Effector memory CD4-positive, alpha-beta T cell (primary cell): ENCODE measurements around the gene OR2A5.
"Not testable (repeated sequence)": the region's sequence is repeated elsewhere in the genome, so short reads cannot be mapped to it uniquely, and the experiment has no call there.

Source experiments
- DNase-seq, 3 donors: peaks; one replicate each; pipeline ENCODE4 v3.0.0-alpha.2; 2020
- H3K27ac ChIP-seq: 2 replicates; pipeline ENCODE4 v1.7.0; 2013; ENCODE audit warnings: mild to moderate bottlenecking, low read length, moderate library complexity; ENCODE audit not compliant: insufficient read depth, poor library complexity, severe bottlenecking
- H3K27me3 ChIP-seq: replicated peaks from 2 replicates; pipeline ENCODE4 v1.7.0; 2013; ENCODE audit warnings: mild to moderate bottlenecking, low read length; ENCODE audit not compliant: insufficient read depth, control insufficient read depth, poor library complexity, severe bottlenecking
- H3K36me3 ChIP-seq: 2 replicates; pipeline ENCODE4 v1.7.0; 2013; ENCODE audit warnings: mild to moderate bottlenecking, low read length, moderate library complexity; ENCODE audit not compliant: control insufficient read depth, insufficient read depth
- H3K4me1 ChIP-seq: 2 replicates; pipeline ENCODE4 v1.7.0; 2013; ENCODE audit warnings: low read length, mild to moderate bottlenecking; ENCODE audit not compliant: control insufficient read depth, insufficient read depth, poor library complexity, severe bottlenecking
- H3K4me3 ChIP-seq: 2 replicates; pipeline ENCODE4 v1.7.0; 2013; ENCODE audit warnings: low read length, low read depth, mild to moderate bottlenecking; ENCODE audit not compliant: insufficient read depth, poor library complexity, severe bottlenecking
- H3K9me3 ChIP-seq: 2 replicates; pipeline ENCODE4 v1.7.0; 2013; ENCODE audit warnings: mild to moderate bottlenecking, low read length, moderate library complexity; ENCODE audit not compliant: control insufficient read depth
- total RNA-seq, 3 donors: gene quantifications; one replicate each; lab custom pipeline; 2026; lab: John Stamatoyannopoulos, UW

OR2A5 gene
- total RNA-seq = 0 reads per million in 3 donors

- Histone ChIP-seq H3K27me3 (no peaks in the 10 kb centered on the region), H3K36me3 (no peaks in the 10 kb centered on the region), H3K9me3 (no peaks in the 10 kb centered on the region), H3K4me3 (no peak within 1 kb of the TSS), H3K27ac (no peak within 1 kb of the TSS), H3K4me1 (no peaks in the 10 kb centered on the region)
- no peak for DNase-seq
These were observed at the start of gene OR2A5 for GRCh38 chr7:144048648-144049047. Gene OR2A5, plus strand, starts transcription at chr7:144048948. Its CDS starts 1,454 bp downstream, at chr7:144050402.

- Histone ChIP-seq H3K36me3 (no peaks in the 10 kb centered on the region), H3K27me3 (no peaks in the 10 kb centered on the region), H3K4me1 (no peaks in the 10 kb centered on the region), H3K27ac (no peak within 1 kb of the TSS), H3K9me3 (no peaks in the 10 kb centered on the region), H3K4me3 (no peak within 1 kb of the TSS)
- DNase-seq = no peak
These were observed 48.7 kb upstream of the OR2A5 start, which contains the start of gene OR6B1 for GRCh38 chr7:144000020-144000419. Gene OR6B1, plus strand, starts transcription at chr7:144000320. Its CDS starts 3,677 bp downstream, at chr7:144003997.

GRCh38 chr7:144001543-144001942 lies 47.2 kb upstream of the OR2A5 start:
- Histone ChIP-seq H3K4me1 (no peaks in the 10 kb centered on the region), H3K27me3 (no peaks in the 10 kb centered on the region), H3K36me3 (no peaks in the 10 kb centered on the region), H3K9me3 (no peaks in the 10 kb centered on the region), H3K4me3 (no peak overlapping the region), H3K27ac (no peak overlapping the region)
- DNase-seq = no peak

GRCh38 chr7:144004703-144005102 lies 44.0 kb upstream of the OR2A5 start:
- no peaks in the 10 kb centered on the region for H3K4me1 ChIP-seq
- H3K27me3 ChIP-seq = no peaks in the 10 kb centered on the region
- no peak for DNase-seq
- H3K36me3 ChIP-seq = no peaks in the 10 kb centered on the region
- H3K27ac ChIP-seq = no peak overlapping the region
- H3K9me3 ChIP-seq = no peaks in the 10 kb centered on the region
- H3K4me3 ChIP-seq = no peak overlapping the region

GRCh38 chr7:144006029-144006691 lies 42.6 kb upstream of the OR2A5 start:
- H3K4me3 ChIP-seq = no peak overlapping the region
- no peaks in the 10 kb centered on the region for H3K9me3 ChIP-seq
- no peaks in the 10 kb centered on the region for H3K36me3 ChIP-seq
- H3K27ac ChIP-seq = no peak overlapping the region
- no peak for DNase-seq
- no peaks in the 10 kb centered on the region for H3K27me3 ChIP-seq
- H3K4me1 ChIP-seq = no peaks in the 10 kb centered on the region

GRCh38 chr7:144006692-144007042 lies 42.1 kb upstream of the OR2A5 start:
- Histone ChIP-seq H3K4me1 (no peaks in the 10 kb centered on the region), H3K9me3 (no peaks in the 10 kb centered on the region), H3K27ac (no peak overlapping the region), H3K36me3 (no peaks in the 10 kb centered on the region), H3K4me3 (no peak overlapping the region), H3K27me3 (no peaks in the 10 kb centered on the region)
- DNase-seq = no peak

- no peaks in the 10 kb centered on the region for H3K36me3 ChIP-seq
- no peaks in the 10 kb centered on the region for H3K27me3 ChIP-seq
- H3K4me1 ChIP-seq = no peaks in the 10 kb centered on the region
- H3K27ac ChIP-seq = no peak overlapping the region
- no peak for DNase-seq
- H3K9me3 ChIP-seq = no peaks in the 10 kb centered on the region
- no peak overlapping the region for H3K4me3 ChIP-seq
These were observed 39.4 kb upstream of the OR2A5 start for GRCh38 chr7:144009361-144009760.

GRCh38 chr7:144010061-144010460 lies 38.7 kb upstream of the OR2A5 start:
- DNase-seq, H3K9me3 ChIP-seq, H3K27ac ChIP-seq, H3K4me3 ChIP-seq, H3K36me3 ChIP-seq, H3K4me1 ChIP-seq, H3K27me3 ChIP-seq: not testable (repeated sequence)

GRCh38 chr7:144010821-144011220 lies 37.9 kb upstream of the OR2A5 start:
- H3K4me3 ChIP-seq, H3K27me3 ChIP-seq, H3K9me3 ChIP-seq, H3K36me3 ChIP-seq, H3K27ac ChIP-seq, H3K4me1 ChIP-seq, DNase-seq: not testable (repeated sequence)

GRCh38 chr7:144011458-144012230 lies 37.1 kb upstream of the OR2A5 start:
- H3K36me3 ChIP-seq = no peaks in the 10 kb centered on the region
- no peak overlapping the region for H3K4me3 ChIP-seq
- H3K27me3 ChIP-seq = no peaks in the 10 kb centered on the region
- no peak for DNase-seq
- H3K4me1 ChIP-seq = no peaks in the 10 kb centered on the region
- no peaks in the 10 kb centered on the region for H3K9me3 ChIP-seq
- H3K27ac ChIP-seq = no peak overlapping the region
